ENCODE results near the gene POM121C.
"Not testable (repeated sequence)": the region's sequence is repeated elsewhere in the genome, so short reads cannot be mapped to it uniquely, and the experiment has no call there.

Gene POM121C

GRCh38 chr7:75395329-75395728, 90.8 kb downstream of the POM121C start, which contains the start of gene TRIM73:
TSS of gene TRIM73 (plus strand) at chr7:75395629. CDS start at chr7:75398934, 3,305 bp downstream.
- not testable (repeated sequence) for DNase-seq (ENCODE audit: low read depth, low spot score)

GRCh38 chr7:75393194-75393593, 92.9 kb downstream of the POM121C start:
- DNase-seq (ENCODE audit: low read depth, low spot score): not testable (repeated sequence)

- not testable (repeated sequence) for DNase-seq (ENCODE audit: low read depth, low spot score)
Measured at GRCh38 chr7:75374519-75375317, 111.4 kb downstream of the POM121C start.

- not testable (repeated sequence) for DNase-seq (ENCODE audit: low read depth, low spot score)
Measured at GRCh38 chr7:75374144-75374518, 112.0 kb downstream of the POM121C start.

- not testable (repeated sequence) for DNase-seq (ENCODE audit: low read depth, low spot score)
Measured at GRCh38 chr7:75367313-75367712, 118.8 kb downstream of the POM121C start.
